Activated CD8-positive, alpha-beta memory T cell treated with anti-CD3 and anti-CD28 coated beads, Interleukin-2, amount 50 U/mL, for 1 hour (primary cell): ENCODE results near the gene LRRC17.
"Not testable (repeated sequence)": the region's sequence is repeated elsewhere in the genome, so short reads cannot be mapped to it uniquely, and the experiment has no call there.

Source experiments
- DNase-seq: peaks from one replicate; pipeline ENCODE4 v3.0.0-alpha.2; 2020; ENCODE audit errors: extremely low read depth

The LRRC17 gene

DNA sequence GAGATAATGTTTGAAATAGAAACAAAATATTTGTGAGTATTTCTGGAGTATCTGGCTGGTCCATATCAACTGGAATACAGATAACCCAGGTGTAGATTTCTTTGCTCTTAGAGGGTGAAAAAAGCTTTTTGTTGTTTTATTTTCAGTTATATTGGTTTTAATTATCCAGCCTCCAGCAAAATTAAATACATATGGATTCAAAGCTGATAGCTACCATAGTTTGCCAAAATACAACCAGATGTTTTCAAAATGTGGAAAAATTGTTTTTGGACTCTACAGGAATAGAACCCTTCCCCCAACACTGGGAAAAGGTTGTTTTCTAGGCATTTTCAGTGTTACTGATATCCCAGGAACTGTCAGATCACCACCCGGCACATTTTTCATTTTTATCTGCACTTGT, 30.1 kb downstream of the LRRC17 start:
- no peak for DNase-seq

- DNase-seq, result no peak
Measured at GRCh38 chr7:102943423-102944169, 30.8 kb downstream of the LRRC17 start.

DNA sequence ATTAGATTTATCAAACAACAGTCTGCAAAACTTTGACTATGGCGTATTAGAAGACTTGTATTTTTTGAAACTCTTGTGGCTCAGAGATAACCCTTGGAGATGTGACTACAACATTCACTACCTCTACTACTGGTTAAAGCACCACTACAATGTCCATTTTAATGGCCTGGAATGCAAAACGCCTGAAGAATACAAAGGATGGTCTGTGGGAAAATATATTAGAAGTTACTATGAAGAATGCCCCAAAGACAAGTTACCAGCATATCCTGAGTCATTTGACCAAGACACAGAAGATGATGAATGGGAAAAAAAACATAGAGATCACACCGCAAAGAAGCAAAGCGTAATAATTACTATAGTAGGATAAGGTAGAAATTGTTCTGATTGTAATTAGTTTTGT, 31.4 kb downstream of the LRRC17 start:
- no peak for DNase-seq

DNA sequence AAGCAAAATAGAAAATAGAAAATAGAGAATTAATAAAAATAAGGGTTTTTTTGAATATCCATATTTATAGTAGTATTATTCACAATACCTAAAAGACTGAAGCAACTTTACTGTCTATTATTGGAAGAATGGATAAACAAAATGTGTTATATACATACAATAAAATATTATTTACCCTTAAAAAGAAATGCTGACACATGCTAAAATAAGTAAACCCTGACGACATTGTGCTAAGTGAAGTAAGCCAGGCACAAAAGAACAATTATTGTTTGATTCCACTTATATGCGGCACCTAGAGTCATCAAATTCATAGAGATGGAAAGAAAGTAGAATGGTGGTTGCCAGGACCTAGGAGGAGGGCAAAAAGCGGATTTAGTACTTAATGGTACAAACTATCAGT, 39.0 kb downstream of the LRRC17 start:
- no peak for DNase-seq

DNA sequence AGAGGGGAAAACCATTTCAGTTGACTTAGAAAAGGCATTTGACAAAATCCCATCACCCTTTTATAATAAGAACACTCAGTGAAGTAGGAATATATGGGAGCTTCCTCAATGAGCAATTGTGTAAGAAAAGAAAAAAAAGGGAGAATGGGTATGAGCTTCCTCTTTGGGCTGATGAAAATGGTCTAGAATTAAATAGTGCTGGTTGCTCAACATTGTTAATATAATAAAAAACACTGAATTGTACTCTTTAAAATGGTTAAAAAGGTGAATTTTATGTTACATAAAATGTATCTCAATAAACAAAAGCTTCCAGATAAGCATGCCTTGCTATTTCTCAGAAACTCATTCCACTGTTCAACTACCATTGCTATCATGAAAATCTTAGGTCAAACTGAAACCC, 40.6 kb downstream of the LRRC17 start:
- DNase-seq, result no peak

- DNase-seq, result not testable (repeated sequence)
Measured at GRCh38 chr7:102954359-102954758, 41.6 kb downstream of the LRRC17 start.

GRCh38 chr7:102958004-102958403, 45.2 kb downstream of the LRRC17 start:
- DNase-seq, result not testable (repeated sequence)

GRCh38 chr7:102961993-102962392, 49.2 kb downstream of the LRRC17 start:
- not testable (repeated sequence) for DNase-seq

DNA sequence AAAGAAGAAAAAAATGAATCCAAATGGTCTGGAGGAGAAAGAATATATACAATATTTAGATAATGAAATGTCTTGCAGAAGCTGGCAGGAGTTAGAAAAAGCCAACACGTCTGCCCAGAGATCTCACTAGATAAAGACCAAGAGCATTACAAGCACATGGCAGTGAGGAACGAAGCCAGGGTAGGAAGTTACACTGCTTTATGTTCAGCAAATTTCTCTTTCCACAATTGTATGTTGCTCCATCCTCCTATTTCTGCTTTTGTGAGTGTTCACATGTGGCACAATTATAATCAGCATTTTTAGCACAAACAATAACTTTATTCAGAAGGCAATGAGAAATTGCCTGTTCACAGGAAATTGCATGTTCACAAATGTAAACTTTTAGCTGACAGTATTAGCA, 53.7 kb downstream of the LRRC17 start:
- no peak for DNase-seq

DNA sequence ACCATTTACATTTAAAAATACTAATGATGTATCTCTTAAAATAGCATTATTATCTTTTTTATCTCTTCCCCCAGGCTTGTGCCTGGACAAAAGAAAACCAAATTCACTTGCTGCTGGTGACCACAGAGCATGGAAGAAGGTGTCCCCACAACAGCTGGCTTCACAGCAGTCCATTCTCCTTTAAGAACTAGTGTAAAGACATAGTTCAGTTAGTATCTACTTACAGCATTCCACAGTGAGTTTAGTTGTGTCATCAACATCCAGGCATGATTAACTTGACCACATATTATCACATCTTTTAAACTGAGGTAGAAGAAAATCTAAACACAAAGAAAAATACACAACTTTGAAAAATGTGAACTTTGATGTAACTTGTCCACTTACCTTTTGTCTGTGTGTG, 55.0 kb downstream of the LRRC17 start:
- no peak for DNase-seq

GRCh38 chr7:102973096-102973802, 60.4 kb downstream of the LRRC17 start:
- no peak for DNase-seq

DNA sequence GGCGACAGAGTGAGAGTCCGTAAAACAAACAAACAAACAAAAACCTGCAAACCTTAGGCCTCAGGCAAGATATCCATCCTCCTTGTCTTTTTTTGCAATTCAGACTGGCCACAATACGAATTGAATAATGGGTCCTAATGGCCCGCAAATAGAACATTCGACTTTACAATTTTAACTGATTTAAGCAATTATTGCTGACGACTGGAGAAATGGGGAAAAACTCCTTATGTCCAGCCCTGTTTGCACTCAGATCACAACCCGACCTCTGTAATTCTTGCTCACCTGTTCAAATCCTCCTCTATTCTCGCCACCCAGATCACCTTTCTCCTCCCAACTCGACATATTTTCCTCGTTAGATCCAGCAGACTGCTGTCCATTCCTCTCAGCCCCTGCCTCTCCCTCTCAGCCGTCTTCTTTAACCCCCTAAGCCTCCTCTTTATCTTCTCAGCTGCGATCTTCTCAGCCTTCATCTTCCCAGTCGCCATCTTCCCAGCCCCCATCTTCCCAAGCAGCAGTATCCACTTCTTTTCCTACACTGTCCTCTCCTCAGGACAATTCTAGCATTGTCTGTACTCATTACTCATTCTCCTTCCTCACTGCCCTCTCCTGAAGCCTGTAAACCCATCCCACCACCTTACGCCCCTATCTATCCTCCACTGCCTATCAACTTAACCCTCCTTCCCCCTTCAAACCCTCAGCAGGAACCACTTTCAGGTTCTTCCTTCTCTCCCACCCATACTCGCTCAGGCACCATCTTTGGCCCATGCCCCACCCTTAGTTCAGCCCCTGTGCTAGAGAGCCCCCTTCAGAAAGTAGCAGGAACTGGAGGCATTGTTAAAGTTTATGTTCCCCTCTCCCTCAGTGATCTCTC, 61.8 kb downstream of the LRRC17 start:
- DNase-seq, result no peak

- DNase-seq, result no peak
Measured at GRCh38 chr7:102975854-102976253, 63.1 kb downstream of the LRRC17 start.

GRCh38 chr7:102976493-102976892, 63.7 kb downstream of the LRRC17 start:
- DNase-seq, result no peak

GRCh38 chr7:102977586-102977985, 64.8 kb downstream of the LRRC17 start:
- not testable (repeated sequence) for DNase-seq

DNA sequence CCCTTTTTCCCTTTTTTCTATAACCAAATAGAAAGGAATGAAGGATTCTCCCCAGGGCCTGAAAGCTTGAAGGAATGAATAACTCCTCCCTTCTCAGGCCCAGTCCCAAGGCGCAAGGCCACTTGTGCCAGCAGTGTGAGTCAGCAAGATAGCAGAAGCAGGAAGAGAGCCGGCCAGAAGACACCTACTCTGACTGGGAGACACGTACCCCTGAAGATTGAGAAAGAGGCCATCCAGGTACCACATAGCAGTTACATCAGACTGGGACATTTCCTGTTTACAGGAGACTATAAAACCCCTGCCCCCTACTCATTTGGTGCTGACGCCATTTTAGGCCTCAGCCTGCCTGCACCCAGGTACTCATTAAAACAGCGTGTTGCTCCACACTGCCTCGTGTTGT, 65.5 kb downstream of the LRRC17 start:
- DNase-seq, result no peak

GRCh38 chr7:102979670-102980069, 66.9 kb downstream of the LRRC17 start:
- no peak for DNase-seq

- DNase-seq, result no peak
Measured at GRCh38 chr7:102981451-102981850, 68.7 kb downstream of the LRRC17 start.

DNA sequence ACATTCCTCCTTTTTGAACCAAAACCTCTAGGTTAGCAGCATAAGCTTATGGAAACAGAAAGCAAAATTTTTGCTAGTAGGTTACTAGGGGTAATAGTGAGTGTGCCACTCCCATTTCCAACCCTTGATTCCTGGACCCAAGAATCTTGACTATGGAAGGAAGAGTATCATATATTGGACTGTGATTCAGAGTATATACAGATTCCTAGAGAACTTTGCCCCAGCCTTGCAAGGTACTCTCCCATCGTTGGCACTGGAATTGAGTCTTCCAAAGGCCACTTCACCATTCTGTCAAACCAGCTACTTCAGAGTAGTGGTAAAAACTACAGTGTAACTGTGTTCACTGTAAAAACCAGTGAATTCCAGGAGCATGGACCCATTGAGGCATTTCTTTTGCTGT, 69.4 kb downstream of the LRRC17 start:
- no peak for DNase-seq

- DNase-seq, result no peak
Measured at GRCh38 chr7:102983602-102984001, 70.8 kb downstream of the LRRC17 start.

- DNase-seq, result no peak
Measured at GRCh38 chr7:102985176-102985783, 72.5 kb downstream of the LRRC17 start.

DNA sequence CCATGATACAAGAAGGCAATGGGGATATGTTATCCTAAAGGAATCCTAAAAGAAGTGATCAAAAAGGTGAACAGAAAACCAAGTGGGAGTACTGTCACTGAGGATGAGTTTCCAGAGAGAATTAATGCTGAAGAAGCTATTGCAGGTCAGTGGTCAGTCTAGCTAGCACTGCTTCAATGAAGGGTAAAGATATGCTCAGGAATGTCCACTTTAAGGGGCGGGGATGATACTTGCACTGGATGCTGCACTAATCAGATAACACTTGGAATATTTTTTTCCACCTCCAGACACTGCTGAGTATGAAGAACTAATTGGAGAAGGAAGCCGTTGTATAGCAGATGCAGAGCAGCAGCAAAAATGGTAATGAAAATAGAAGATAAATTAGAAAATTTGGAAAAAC, 75.3 kb downstream of the LRRC17 start:
- no peak for DNase-seq
